ENCODE results near the gene ARHGAP21. TPM values are rescaled to one million over a fixed set of nuclear protein-coding genes. Genes with fewer than 3 reads are reported as not detected.

The ARHGAP21 gene
- total and polyA plus RNA-seq, 9 of the 15 experiments (the other 6 are each of a cell fraction or from before 2014, with no cell fraction given), result 13.6 to 145 (median 60.8) TPM

DNA sequence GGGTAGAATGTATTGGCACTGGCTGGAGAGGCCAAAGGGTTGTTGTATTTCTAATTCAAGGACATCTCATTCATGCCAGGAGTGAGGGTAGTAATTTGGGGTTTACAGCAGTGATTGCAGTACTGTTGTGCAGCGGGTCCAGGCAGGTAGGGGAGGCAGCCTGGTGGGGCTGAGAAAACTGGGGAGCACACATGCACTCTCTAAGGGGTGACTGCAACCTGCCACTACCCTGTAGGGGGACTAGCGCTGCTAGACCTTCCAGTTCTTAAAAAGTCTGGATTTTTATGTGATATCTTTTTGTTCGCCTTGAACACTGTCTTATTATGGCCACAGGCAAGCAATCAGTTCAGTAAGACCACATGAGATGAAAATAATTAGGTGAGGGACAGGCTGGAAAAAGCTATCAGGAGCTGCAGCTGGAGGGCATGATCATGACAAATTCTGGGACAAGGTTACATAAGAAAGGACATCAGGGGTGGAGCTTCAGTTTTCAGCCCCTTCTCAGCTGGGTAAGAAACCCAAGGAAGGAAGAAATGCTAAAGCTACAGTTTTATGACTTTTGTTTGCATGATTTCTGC, 149.0 kb downstream of the ARHGAP21 start (continued):
- TF ChIP-seq, protein P1, sequence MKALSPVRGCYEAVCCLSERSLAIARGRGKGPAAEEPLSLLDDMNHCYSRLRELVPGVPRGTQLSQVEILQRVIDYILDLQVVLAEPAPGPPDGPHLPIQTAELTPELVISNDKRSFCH (CRISPR knock-in tag; IDR thresholded peaks at IDR 0.05), result no peak
- TF ChIP-seq, protein P1 (tag; IDR thresholded peaks at IDR 0.05), result no peak
- TF ChIP-seq GABPB2 (CRISPR knock-in tag; conservative IDR thresholded peaks at IDR 0.05) (no peak), ZNF408 (CRISPR knock-in tag; IDR thresholded peaks at IDR 0.05; ENCODE audit: low read depth) (no peak), HDAC6 (IDR thresholded peaks at IDR 0.05; ENCODE audit: low read depth, low read length) (no peak), RB1 (IDR thresholded peaks at IDR 0.05; ENCODE audit: low read depth) (no peak), BRCA1 (IDR thresholded peaks at IDR 0.05) (no peak), BRCA1 (CRISPR knock-in tag; IDR thresholded peaks at IDR 0.05) (no peak), GATAD2A (IDR thresholded peaks at IDR 0.05) (no peak), SMARCB1 (IDR thresholded peaks at IDR 0.05; ENCODE audit: insufficient read length, low read depth) (no peak), FOXA1 (IDR thresholded peaks at IDR 0.05; ENCODE audit: borderline replicate concordance) (no peak), CBX3 (IDR thresholded peaks at IDR 0.05; ENCODE audit: borderline replicate concordance in 1 of 2, low read length in 2 of 2) (no peak), MBD2 (IDR thresholded peaks at IDR 0.05; ENCODE audit: borderline replicate concordance, low read depth) (no peak), MEIS2 (IDR thresholded peaks at IDR 0.05; ENCODE audit: partially characterized antibody) (peak; percentile 38), SAP30 (IDR thresholded peaks at IDR 0.05; ENCODE audit: borderline replicate concordance, insufficient read depth, low read depth, low read length, poor library complexity, severe bottlenecking) (no peak), MYNN (IDR thresholded peaks at IDR 0.05) (no peak), MYNN (CRISPR knock-in tag; IDR thresholded peaks at IDR 0.05) (no peak), ZC3H4 (CRISPR knock-in tag; IDR thresholded peaks at IDR 0.05; ENCODE audit: borderline replicate concordance) (no peak), NCOA1 (IDR thresholded peaks at IDR 0.05; ENCODE audit: low read depth) (no peak), ATF4 (CRISPR knock-in tag; IDR thresholded peaks at IDR 0.05) (no peak), BCLAF1 (IDR thresholded peaks at IDR 0.05; ENCODE audit: borderline replicate concordance in 1 of 2, control insufficient read depth in 1 of 2, low read depth in 2 of 2, low read length in 1 of 2) (no peak)
- TF ChIP-seq, protein P2, sequence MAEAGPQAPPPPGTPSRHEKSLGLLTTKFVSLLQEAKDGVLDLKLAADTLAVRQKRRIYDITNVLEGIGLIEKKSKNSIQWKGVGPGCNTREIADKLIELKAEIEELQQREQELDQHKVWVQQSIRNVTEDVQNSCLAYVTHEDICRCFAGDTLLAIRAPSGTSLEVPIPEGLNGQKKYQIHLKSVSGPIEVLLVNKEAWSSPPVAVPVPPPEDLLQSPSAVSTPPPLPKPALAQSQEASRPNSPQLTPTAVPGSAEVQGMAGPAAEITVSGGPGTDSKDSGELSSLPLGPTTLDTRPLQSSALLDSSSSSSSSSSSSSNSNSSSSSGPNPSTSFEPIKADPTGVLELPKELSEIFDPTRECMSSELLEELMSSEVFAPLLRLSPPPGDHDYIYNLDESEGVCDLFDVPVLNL (CRISPR knock-in tag; IDR thresholded peaks at IDR 0.05; ENCODE audit: low read depth), result no peak
- TF ChIP-seq, protein P3, sequence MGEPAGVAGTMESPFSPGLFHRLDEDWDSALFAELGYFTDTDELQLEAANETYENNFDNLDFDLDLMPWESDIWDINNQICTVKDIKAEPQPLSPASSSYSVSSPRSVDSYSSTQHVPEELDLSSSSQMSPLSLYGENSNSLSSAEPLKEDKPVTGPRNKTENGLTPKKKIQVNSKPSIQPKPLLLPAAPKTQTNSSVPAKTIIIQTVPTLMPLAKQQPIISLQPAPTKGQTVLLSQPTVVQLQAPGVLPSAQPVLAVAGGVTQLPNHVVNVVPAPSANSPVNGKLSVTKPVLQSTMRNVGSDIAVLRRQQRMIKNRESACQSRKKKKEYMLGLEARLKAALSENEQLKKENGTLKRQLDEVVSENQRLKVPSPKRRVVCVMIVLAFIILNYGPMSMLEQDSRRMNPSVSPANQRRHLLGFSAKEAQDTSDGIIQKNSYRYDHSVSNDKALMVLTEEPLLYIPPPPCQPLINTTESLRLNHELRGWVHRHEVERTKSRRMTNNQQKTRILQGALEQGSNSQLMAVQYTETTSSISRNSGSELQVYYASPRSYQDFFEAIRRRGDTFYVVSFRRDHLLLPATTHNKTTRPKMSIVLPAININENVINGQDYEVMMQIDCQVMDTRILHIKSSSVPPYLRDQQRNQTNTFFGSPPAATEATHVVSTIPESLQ (CRISPR knock-in tag; IDR thresholded peaks at IDR 0.05), result no peak
